NCI-H2029 (cell line): ENCODE results near the gene ESYT2.
A peak's percentile ranks its signal among the peaks of the same experiment; 100 is the strongest.

Source experiments
- DNase-seq: peaks from one replicate; lab custom pipeline; 2025; lab: John Stamatoyannopoulos, UW

The ESYT2 gene

GRCh38 chr7:158745057-158745715 is 84.1 kb downstream of the ESYT2 start:
- no peak for DNase-seq

DNA sequence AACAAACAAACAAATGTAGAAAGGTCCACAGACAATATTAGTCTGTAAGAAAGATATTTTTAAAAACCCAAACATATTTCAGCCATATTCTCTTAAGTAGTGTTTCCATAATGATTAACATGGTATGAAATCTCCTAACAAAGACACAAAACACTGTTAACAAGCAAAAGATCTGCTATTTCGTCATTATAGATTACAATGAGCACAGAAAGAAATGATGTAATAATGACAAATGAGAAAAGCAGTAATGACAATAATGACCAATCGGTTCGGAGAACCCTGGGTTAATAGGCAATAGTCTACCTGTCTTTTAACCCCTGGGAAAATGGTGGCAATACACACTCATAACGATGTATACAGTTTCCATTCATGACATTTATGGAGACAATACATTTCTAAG is 85.2 kb downstream of the ESYT2 start:
- no peak for DNase-seq

- DNase-seq = no peak
These were observed 86.1 kb downstream of the ESYT2 start for GRCh38 chr7:158743219-158743618.

DNA sequence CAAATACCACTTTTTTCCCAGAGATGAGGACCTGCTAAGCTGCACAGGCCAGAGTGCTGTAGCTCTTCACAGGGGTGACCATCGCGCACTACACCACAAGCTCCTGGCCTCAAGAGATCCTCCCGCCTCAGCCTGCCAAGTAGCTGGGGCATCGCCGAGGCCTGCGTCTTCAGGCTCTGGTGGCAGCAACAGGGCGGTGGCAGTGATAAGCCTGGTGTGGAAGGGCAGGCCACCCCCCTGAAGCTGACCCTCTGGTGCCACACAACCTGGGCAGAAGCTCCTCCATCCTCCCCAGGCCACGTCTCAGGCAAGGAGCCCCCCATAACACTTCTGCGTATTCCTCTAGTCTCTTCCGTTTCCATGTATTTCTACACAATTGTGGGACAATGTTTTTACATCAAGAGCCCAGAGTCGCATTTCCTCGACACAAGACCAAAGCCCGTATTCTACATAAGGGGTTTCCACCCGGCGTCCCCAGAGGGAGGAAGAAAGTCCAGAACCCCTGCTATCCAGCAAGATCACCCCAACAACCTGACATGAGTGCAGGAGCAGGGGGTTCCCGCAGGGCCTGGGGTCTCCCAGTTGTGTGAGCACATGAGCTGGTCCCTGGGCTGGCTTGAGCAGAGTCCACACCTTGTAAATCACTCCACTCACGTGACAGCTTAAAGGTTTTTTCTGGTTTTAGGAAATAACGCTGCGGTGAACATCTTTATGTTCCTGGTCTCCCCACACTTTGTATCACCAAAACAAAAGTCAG is 87.1 kb downstream of the ESYT2 start:
- DNase-seq = no peak

DNA sequence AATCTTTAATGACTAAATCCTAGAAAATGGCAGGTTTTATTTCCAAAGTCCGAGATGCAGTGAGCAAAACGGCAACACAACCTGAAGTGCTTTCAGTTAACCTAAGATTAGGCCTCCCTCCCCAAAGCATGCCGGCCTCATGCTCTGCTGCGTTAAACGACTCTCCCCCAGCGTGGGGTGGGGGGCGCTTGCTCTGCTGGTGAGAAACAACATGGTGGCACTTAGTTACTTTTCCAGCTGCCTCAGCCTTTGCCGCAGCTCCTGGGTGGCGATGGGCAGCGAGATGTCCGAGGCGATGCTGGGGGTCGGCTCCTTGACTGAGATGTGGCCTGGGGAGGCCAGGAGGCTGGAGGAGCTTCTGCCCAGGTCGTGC is 88.0 kb downstream of the ESYT2 start:
- no peak for DNase-seq

DNA sequence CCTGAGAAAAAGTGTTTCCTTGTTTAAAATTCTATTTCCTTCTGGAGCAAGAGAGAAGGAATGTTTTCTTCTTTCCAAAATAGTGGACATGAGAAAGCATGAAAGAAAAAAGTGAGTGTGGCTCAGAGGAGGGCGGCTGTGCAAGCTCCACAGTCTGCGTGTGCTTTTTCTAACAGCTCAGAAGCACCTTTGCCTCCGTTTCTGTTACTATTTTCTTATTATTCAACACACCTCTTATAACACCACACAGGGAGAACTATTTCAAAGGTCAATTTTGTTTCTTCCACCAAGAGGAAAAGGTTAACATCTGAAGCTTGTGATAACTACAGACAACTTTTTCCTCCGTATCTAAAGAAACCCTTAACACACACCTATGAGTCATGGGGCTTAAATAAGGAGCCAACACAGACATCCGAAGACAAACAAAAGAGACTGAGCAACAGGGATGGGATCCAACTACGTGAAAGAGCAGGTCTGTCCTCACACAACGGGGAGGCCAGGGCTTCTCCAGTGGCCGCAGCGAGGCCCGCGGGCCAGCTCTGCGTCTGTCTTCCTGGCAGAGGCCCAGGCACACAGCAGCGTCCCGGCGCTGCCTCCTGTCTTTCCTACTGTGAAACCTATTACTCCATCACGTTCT is 88.5 kb downstream of the ESYT2 start:
- DNase-seq = no peak

DNA sequence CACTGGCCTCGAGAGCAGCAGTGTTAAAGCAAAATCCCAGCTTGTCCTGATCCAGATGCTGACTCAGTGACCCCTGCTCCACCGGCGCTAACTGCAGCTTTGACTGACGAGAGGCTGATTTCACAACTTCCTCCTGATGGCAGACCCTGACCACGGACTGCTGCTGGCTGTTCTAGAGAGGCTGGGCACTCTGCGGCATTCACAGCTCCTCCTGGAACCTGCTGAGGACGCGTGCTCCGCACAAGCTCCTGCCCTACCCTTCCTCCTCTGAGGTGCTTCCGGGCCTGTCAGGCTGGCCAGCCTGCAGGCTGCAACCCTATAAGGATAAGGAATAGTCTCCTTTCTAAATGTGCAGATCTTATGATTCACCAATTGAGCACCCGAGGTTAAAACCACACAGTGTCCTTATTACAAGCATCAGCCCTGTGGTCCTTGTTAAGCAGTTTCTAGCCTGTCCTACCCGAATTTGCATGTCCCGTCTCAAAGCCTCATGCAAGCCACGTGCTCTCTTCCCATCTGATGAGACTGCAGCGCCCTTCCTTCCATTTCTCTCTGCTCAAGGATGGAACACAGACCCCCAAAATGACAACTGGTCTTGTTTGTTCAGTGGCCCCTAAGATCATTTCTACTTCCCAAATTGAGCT is 89.2 kb downstream of the ESYT2 start:
- no peak for DNase-seq

DNA sequence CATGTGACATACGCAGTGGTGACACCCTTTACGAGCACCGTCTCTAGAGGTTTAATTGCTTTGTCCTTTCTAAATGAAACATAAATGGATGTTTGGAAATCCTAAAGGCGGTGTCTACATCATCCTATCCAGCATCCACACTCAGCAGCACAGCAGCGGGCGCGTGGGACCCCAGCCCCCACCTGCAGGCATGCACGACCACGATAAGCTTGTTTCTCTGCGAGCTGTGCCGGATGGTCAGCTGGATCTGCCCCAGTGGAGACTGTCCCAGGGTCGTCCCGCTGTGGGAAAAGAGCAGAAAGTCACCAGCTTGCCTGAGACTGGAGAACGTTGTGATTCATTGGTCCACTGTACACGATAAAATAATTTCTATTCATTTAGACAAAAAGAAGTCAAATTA is 90.5 kb downstream of the ESYT2 start:
- no peak for DNase-seq

DNA sequence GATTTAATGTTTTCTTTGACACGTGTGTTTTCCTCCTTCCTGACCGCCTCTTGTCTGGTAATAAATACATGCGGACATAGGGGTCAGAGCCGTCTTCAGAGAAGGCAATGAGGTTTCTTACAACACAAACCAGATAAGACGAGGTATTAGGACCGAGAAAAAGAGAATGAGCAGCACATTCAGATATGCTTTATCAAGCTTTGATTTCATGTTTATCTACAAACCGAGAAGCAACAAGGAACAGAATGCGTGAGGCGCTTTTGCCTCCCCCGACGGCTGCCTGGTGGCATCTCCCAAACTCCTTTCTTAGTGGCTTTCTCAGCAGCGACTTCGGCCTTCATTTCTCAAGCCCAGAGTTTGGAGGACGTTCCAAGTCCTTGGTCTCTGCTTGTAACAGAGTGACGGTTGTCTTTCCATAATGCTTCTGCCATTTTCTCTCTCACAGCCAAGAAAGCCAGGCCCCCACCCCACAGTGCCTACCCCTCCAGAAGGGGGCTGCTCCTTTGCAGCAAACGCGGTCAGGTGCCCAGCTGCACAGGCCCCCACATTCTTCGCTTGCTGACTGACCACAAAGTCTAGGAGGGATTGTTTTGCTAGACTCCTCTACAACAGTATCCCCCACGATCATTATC is 92.1 kb downstream of the ESYT2 start:
- DNase-seq = no peak

DNA sequence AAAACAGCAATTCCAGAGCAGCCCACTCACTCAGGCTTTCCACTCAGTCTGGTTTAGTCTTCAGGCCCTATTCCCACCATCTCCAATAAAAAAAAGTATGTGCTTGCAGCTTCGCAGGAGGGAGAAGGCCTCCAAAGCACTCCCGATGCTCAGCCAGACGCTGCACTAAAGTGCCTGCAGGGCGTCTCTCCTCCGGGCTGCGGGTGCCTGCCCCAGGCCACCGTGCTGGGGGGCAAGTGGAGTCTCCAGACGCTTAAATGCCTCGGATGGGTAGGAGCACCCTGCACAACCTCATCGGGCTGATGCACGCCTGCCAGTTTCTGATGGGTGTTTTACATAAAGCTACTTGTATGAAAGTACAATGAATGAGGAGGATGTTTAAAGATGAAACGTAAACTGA is 93.4 kb downstream of the ESYT2 start:
- no peak for DNase-seq

GRCh38 chr7:158734861-158735260 is 94.4 kb downstream of the ESYT2 start:
- no peak for DNase-seq

- no peak for DNase-seq
These were observed 95.4 kb downstream of the ESYT2 start for GRCh38 chr7:158733775-158734494.

- DNase-seq = no peak
These were observed 96.1 kb downstream of the ESYT2 start for GRCh38 chr7:158733220-158733519.

DNA sequence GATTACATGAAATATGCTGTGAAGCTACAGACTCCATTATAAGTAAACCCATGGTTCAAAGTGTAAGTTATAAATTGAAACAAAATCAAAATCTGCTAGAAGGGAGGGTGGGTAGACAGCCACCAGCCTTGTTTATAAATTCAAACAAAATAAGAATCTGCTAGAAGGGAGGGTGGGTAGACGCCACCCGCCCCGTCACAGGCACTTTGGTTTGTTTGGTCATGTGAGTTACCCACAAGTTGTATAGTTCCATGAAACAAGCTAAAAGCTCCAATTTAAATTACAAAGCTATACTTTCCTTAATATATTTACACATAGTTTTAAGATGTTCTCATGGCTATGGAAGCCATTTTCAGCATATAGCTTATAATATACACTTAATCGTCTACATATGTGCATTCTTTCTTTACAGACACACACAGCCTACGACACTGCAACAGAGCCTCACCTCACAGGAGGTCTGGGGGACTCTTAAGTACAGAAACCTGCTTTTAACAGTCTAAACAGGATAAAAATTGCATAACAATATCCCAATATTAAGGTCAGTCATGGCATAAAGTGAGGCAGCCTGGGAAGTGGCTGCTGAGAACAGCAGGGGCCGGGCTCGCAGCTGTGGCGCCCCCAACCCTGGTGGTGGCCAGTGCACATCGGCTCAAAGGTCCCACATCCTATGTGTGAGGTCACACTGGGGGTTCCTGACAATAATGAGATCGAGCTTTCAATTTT is 96.7 kb downstream of the ESYT2 start:
- DNase-seq = no peak

GRCh38 chr7:158731761-158732160 is 97.5 kb downstream of the ESYT2 start:
- DNase-seq = no peak

DNA sequence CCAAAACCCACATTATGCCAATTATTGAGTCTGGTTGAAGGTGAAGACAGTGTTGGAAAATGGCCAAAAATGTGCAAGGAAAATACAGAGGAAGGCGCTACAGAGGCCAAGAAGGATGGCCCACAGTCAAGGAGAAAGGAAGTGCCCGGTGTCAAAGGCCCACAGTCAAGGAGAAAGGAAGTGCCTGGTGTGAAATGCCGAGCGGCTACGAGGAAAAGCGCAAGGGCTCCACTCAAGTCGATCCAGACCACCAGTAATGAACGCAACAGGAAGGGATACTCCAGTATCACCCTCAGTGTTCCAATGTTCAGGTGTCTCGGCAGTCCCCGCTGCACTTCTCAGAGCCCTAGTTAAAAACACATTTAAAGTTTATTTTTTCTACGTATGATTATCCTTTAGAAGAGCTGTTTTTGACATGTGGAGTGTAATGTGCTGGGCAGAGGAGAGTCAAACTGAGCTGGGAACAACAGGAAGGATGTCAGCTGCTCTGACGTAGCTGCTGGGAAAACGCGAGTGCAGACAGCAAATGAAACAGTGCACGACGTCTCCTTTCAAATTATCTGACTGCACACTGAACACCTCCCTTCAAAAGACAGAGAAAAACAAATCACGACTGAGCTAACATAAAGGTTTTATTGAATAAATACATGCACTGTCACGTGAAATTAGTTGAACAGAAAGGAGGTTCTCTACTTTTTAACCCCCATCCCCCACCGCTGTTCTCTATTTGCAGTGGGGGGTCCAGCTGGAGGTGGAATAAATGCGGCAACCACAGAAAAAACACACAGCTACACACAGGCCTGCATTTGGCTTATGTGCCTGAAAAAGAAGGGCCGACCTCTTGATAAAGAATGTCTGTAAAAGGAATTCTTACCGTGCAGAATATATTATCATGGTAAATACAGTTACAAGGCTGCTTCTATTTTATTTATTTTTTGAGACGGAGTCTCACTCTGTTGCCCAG is 98.6 kb downstream of the ESYT2 start:
- no peak for DNase-seq

GRCh38 chr7:158729646-158730382 is 99.5 kb downstream of the ESYT2 start:
- DNase-seq = no peak

DNA sequence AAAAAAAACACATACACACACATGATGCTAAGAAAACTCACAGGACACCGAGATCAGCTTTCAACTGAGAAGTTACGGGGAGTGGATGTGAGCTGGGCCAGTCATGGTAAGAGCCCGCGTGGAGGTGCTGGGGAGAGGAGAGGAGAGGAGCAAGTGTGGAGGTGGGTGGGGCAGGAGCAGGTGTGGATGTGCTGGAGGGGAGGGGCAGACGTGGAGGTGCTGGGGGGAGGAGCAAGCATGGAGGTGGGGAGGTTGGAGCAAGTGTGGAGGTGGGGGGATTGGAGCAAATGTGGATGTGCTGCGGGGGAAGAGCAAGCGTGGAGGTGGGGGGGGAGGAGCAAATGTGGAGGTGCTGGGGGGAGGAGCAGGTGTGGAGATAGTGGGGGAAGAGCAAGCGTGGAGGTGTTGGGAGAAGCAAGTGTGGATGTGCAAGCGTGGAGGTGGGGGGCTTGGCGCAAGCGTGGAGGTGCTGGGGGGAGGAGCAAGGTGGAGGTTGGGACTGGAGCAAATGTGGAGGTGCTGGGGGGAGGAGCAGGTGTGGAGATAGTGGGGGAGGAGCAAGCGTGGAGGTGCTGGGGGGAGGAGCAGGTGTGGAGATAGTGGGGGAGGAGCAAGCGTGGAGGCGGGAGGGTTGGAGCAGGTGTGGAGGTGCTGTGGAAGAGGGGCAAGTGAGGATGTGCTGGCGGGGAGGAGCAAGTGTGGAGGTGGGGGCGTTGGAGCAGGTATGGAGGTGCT is 100.2 kb downstream of the ESYT2 start:
- DNase-seq = peak; percentile 14

- DNase-seq = no peak
These were observed 101.6 kb downstream of the ESYT2 start for GRCh38 chr7:158727690-158728089.
